GM19455 (cell line): ENCODE data around the gene NFRKB.
"Not testable (repeated sequence)": the region's sequence is repeated elsewhere in the genome, so short reads cannot be mapped to it uniquely, and the experiment has no call there.

ENCODE experiments used
- ATAC-seq: cut with Tn5 transposase; IDR thresholded peaks from one replicate; pipeline ENCODE4 v1.9.1; 2021; ENCODE audit not compliant: unreplicated experiment

The NFRKB gene

GRCh38 chr11:129894278-129895125 is 876 bp downstream of the NFRKB start:
- ATAC-seq = peak; percentile 4

- ATAC-seq = no peak
Measured at GRCh38 chr11:129888451-129888850, 6.9 kb downstream of the NFRKB start.

DNA sequence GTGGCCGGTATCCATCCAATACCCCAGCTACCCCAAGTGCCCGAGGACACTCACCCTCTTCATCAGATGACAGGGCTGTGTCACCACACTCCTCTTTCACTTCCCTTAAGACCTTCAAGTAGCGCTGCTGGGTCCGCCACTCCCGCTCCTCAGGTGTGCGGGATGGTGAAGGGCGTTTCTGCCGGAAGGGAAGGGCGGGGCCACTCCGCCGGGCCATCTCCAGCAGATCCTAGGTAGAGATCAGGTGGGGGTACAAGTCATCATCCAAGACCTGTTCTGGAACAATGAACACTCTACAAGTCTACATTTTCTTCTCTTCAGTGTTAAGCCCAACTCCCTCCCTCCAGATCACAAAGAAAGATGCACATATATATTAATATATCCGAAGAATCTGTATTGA is 10.0 kb downstream of the NFRKB start:
- no peak for ATAC-seq

DNA sequence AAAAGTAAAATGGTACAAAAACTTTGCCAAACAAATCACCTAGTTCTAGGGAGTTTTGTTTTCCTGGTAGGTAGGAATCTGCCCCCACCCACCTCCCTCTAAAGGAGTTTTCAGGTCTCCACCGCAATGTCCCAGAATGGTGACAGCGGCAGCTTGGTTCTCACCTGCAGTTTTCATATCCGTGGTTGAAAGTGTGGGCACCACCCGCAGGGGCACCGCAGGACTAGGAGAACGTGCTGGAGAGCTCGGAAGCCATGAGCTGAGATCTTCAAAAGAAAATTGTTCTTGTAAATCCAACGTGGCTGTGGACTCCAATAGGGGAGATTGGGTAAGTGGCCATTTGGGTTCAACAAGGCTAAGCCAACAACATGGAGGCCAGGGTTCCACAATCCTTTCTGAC is 10.8 kb downstream of the NFRKB start:
- ATAC-seq = no peak

DNA sequence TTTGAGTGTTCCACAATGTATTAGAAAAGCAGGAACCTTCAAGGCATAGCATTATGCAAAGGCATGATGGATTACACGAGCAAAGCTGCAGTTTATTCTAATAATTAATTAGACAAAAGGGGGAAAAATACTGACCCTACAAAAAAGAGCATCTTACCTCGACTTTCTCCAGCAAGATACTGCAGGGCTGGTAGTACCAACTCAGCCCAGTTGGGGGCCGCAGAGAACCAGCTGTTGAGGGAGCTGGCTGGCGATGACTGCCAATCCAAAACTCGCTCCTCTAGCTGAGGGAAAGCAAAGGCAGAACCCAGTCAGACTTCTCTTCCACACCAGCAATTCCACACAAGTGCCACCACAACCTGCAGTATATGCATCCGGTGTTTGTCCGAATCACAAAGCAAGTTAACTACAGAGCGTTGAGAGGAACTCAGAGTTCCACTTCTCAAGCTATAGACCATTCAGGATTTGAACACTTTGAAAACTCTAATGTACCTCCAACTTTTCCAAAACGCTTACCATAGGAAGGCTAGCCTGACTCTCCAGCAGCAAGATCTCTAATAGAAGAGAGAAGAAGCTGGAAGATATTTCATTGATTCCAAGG is 13.7 kb downstream of the NFRKB start:
- peak; percentile 77 for ATAC-seq

DNA sequence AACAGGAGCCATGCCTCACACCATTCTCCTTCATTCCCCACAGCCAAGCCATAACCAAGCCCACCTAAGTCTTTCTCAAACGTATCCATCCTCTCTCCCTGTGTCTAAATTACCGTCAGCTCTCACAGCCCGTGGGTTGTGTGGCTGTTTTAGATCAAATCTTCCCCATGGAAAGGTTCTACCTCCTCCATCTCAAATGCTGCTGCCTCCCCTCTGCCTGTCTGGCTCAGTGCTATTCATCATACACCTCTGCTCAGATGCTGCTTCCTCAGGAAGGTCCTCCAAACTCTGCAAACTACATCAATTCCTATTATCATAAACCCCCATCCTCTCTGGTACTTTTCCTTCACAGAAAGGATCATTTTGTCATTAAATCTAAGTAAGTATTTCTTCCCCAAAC is 15.1 kb downstream of the NFRKB start:
- no peak for ATAC-seq

DNA sequence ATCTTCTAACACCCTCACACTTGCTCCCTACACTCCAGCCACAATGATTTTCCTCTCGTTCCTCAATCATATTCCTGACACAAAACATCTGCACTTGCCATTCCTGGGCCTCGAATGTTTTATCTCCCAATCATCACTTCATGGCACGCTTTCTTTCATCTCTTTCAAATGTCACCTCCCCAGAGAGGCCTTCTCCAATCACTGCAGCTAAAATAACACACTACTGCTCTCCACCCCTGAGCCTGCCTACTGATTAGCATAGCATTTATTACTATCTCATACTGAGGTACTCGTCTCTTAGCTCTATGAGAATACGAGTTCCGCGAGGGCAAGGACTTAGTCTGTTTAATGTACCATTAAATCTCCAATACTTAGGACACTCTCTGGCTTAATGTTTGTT is 23.5 kb downstream of the NFRKB start:
- no peak for ATAC-seq

GRCh38 chr11:129868626-129869025 is 26.8 kb downstream of the NFRKB start:
- not testable (repeated sequence) for ATAC-seq

- ATAC-seq = no peak
Measured at GRCh38 chr11:129866311-129866710, 29.1 kb downstream of the NFRKB start.

- no peak for ATAC-seq
Measured at GRCh38 chr11:129865701-129866100, 29.7 kb downstream of the NFRKB start.

GRCh38 chr11:129864811-129865210 is 30.6 kb downstream of the NFRKB start:
- no peak for ATAC-seq

DNA sequence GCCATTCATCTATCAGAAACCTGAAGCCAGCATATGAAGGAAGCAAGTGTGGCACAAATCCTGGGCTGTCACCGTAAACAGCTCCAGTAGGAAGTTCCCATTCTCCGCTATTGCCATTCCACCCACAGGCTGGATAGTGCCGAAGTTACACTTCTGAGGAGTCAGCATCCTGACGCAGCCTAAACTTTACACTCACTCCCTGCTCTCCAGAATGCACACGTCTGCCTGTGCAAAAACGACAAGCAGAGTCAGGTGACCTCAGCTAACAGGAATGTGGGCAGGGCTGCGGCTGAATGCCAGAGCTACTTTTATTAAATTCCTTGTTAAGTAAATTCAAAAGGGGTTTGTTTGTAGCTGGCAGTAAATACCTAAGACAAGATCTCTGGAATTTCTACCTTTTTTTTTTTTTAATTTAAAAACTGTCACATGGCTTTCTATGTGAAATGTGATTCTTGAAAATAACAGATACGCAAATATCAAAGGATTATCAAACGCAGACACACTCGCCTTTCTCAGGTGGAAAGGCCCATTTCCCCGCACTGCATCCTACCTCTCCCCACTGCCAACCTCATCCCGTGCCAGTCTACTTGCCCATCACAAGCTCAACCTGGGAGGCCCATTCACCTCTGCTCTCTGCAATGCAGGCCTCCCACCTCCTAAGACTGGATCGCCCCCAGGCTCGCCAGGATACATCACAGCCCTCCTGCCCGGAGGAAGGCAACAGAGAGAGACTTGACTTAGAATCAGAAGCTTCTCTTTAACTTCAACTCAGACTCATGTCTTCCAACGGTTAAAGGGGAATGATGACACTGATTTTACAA is 33.5 kb downstream of the NFRKB start:
- ATAC-seq = no peak

GRCh38 chr11:129856036-129856435 is 39.3 kb downstream of the NFRKB start:
- no peak for ATAC-seq

DNA sequence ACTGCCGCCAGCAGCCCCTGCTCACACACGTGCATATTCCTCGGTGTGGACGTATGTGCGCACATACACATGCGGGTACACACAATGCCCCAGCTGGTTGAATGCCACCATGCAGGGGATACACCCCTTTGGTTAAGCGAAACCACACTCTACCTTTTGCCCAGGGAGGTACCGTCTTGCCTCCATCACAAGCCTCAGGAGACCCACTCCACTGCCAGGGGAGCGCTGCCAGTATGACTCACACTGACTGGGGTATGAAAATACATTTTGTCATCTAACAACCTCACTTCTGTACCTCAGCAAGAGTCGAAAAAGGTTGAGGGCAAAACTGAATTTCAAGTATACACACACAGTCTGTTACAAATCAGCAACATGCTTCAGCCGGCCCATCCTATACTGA is 40.3 kb downstream of the NFRKB start:
- ATAC-seq = no peak

DNA sequence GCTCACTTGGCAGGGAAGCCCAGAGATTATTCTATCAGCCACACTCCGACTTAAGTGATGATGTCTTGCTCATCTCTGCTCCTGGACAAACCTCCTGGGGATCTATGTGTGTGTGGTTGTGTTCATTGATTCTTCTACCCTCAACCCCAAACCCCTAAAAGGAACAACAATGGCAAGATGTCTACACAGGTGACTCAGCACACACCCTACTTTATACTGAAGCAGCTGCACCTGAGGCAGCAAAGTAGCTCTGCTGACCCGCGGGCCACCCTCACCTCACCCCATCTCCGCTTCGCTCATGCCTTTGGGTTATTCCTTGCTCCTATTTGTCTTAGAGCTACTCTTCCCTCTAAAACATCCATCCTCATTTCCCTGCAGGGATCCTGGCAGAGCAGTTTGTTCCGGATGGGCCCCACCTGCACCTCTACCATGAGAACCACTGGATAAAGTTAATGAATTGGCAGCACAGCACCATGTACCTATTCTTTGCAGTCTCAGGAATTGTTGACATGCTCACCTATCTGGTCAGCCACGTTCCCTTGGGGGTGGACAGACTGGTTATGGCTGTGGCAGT is 41.1 kb downstream of the NFRKB start:
- no peak for ATAC-seq

GRCh38 chr11:129853518-129854231 is 41.7 kb downstream of the NFRKB start:
- no peak for ATAC-seq

- no peak for ATAC-seq
Measured at GRCh38 chr11:129852125-129852740, 43.1 kb downstream of the NFRKB start.

GRCh38 chr11:129849447-129850130 is 45.8 kb downstream of the NFRKB start:
- ATAC-seq = no peak

- not testable (repeated sequence) for ATAC-seq
Measured at GRCh38 chr11:129847361-129847760, 48.0 kb downstream of the NFRKB start.
